Fibroblast of the aortic adventitia (primary cell): ENCODE results near the gene TM2D3. TPM values are rescaled to one million over a fixed set of nuclear protein-coding genes. Genes with fewer than 3 reads are reported as not detected.
A peak's percentile ranks its signal among the peaks of the same experiment; 100 is the strongest.

Experiments used
- DNase-seq: peaks from one replicate; pipeline ENCODE4 v3.0.0-alpha.2; 2010; ENCODE audit warnings: low read depth
- H3K4me3 ChIP-seq: 2 replicates; pipeline ENCODE4 v1.5.1; 2011; ENCODE audit warnings: low read depth, mild to moderate bottlenecking, control low read depth, low read length, moderate library complexity
- CTCF ChIP-seq: IDR thresholded peaks from 2 replicates; pipeline ENCODE4 v1.5.1; 2011; ENCODE audit warnings: mild to moderate bottlenecking, low read length, control low read depth, inconsistent platforms; ENCODE audit not compliant: insufficient read depth
- total RNA-seq: library from RNA; depleted of rRNA; stranded (reverse); fragments of >200 nt; gene quantifications from 2 replicates; pipeline ENCODE4 v1.2.3, GENCODE V29; 2012; ENCODE audit warnings: low replicate concordance

The TM2D3 gene
- total RNA-seq, 1 donor, result 37.0 TPM

- DNase-seq, result no peak
- no peak for TF ChIP-seq CTCF
Measured at GRCh38 chr15:101689901-101690300, 37.7 kb upstream of the TM2D3 start.

GRCh38 chr15:101686718-101687117, 34.5 kb upstream of the TM2D3 start:
- no peak for TF ChIP-seq CTCF
- DNase-seq, result peak; percentile 4

More at GRCh38 chr15:101689901-101690300, 37.7 kb upstream of the TM2D3 start:
- H3K4me3 ChIP-seq, result no peak overlapping the region

GRCh38 chr15:101684877-101685276, 32.7 kb upstream of the TM2D3 start:
- DNase-seq, result no peak
- H3K4me3 ChIP-seq, result no peak overlapping the region
- TF ChIP-seq CTCF, result no peak

More at GRCh38 chr15:101686718-101687117, 34.5 kb upstream of the TM2D3 start:
- no peak overlapping the region for H3K4me3 ChIP-seq

- H3K4me3 ChIP-seq, result no peak overlapping the region
Measured at GRCh38 chr15:101684384-101684783, 32.2 kb upstream of the TM2D3 start.

GRCh38 chr15:101679806-101680205, 27.6 kb upstream of the TM2D3 start:
- TF ChIP-seq CTCF, result no peak
- no peak overlapping the region for H3K4me3 ChIP-seq
- no peak for DNase-seq

More at GRCh38 chr15:101684384-101684783, 32.2 kb upstream of the TM2D3 start:
- DNase-seq, result peak; percentile 79
- TF ChIP-seq CTCF, result no peak

GRCh38 chr15:101676921-101677329, 24.7 kb upstream of the TM2D3 start:
- DNase-seq, result peak; percentile 19
- no peak for TF ChIP-seq CTCF

More at GRCh38 chr15:101676921-101677329, 24.7 kb upstream of the TM2D3 start:
- no peak overlapping the region for H3K4me3 ChIP-seq
